HEK293 (cell line): ENCODE data around the gene ACBD3.

ENCODE experiments used
- ATF2 ChIP-seq: fragments of 450-650 bp; formaldehyde crosslinking; IDR thresholded peaks from 2 replicates; pipeline ENCODE4 v1.5.1; 2016; ENCODE audit warnings: missing biosample characterization, missing genetic modification characterization, low read depth
- CTCF ChIP-seq: fragments of 450-650 bp; formaldehyde crosslinking; IDR thresholded peaks from 2 replicates; pipeline ENCODE4 v1.5.1; 2016; ENCODE audit warnings: missing biosample characterization, missing genetic modification characterization
- KLF7 ChIP-seq: fragments of 450-650 bp; formaldehyde crosslinking; IDR thresholded peaks from 2 replicates; pipeline ENCODE4 v1.5.1; 2016; ENCODE audit warnings: missing biosample characterization, missing genetic modification characterization, borderline replicate concordance
- MZF1 ChIP-seq: fragments of 450-650 bp; formaldehyde crosslinking; IDR thresholded peaks from 2 replicates; pipeline ENCODE4 v1.5.1; 2017; ENCODE audit warnings: missing biosample characterization, missing genetic modification characterization, borderline replicate concordance
- ZNF341 ChIP-seq: fragments of 450-650 bp; formaldehyde crosslinking; IDR thresholded peaks from 2 replicates; pipeline ENCODE4; 2016; ENCODE audit warnings: low read depth, missing biosample characterization, missing genetic modification characterization
- TF ChIP-seq, protein P1 (sequence below): sonication (generic); formaldehyde crosslinking; IDR thresholded peaks from 2 replicates; pipeline ENCODE4 v1.8.1; 2022; ENCODE audit warnings: mild to moderate bottlenecking, moderate library complexity, missing genetic modification reagents

- no peak for TF ChIP-seq CTCF (tag by site-specific recombination)
- no peak for TF ChIP-seq ATF2
- no peak for TF ChIP-seq MZF1 (tag by site-specific recombination)
- no peak for TF ChIP-seq KLF7
- TF ChIP-seq ZNF341 (tag by site-specific recombination): no peak
- TF ChIP-seq, protein P1, sequence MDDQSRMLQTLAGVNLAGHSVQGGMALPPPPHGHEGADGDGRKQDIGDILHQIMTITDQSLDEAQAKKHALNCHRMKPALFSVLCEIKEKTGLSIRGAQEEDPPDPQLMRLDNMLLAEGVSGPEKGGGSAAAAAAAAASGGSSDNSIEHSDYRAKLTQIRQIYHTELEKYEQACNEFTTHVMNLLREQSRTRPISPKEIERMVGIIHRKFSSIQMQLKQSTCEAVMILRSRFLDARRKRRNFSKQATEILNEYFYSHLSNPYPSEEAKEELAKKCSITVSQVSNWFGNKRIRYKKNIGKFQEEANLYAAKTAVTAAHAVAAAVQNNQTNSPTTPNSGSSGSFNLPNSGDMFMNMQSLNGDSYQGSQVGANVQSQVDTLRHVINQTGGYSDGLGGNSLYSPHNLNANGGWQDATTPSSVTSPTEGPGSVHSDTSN (CRISPR knock-in tag): no peak
Measured at GRCh38 chr1:226233293-226233692, 46.8 kb upstream of the ACBD3 start.
